ENCODE data around the gene POLA2.

- TF ChIP-seq CTCF (IDR thresholded peaks at IDR 0.05), result no peak
- TF ChIP-seq POLR2AphosphoS5 (IDR thresholded peaks at IDR 0.05; ENCODE audit: low read depth, low read length), result no peak
- no peak for TF ChIP-seq SIN3A (IDR thresholded peaks at IDR 0.05; ENCODE audit: borderline replicate concordance, insufficient read depth, low read depth, low read length)
- TF ChIP-seq REST (IDR thresholded peaks at IDR 0.05; ENCODE audit: insufficient read depth in 1 of 2, low read depth in 2 of 2, low read length in 1 of 2), result no peak
Observed at GRCh38 chr11:65286686-65287085, 24.9 kb downstream of the POLA2 start.

Data from Panc1 (cell line).